Measurements from ENCODE around the gene C18orf63. TPM values are rescaled to one million over a fixed set of nuclear protein-coding genes. Genes with fewer than 3 reads are reported as not detected.

C18orf63 gene
- total RNA-seq, 1 donor from 2014 or later: not detected

DNA sequence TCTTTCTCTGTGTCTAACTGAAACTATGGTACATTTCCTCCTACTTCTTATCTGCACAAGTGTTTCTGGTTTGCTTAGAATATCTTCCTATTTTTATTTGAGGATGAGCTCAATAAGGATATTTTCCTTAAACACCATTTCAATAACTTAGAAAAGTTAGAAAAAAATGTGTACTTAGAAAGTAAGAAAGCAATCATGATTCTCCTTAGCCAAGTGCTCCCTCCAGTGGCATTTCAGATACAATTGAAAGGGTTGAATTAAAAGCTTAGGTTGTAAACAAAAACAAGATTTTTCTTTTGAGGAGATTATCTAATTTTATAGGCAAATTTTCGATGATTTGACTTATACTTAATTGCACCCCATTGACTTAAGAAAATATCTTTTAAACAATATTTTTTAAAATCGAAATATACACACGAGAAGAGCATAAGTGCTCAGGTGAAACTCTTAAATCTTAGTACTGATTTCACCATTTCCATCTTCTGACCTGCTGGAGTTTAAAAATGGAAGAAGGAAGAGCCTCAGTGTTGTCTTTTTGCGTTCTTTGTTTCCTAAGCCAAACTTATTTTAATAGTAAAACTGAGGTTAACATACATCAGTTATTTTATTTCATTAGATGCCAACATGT lies 26.9 kb downstream of the C18orf63 start:
- Histone ChIP-seq H3K36me3 (ENCODE audit: control insufficient read depth, insufficient read depth, low read length) (no peaks in the 10 kb centered on the region), H3K4me3 (ENCODE audit: low read depth, low read length) (no peak overlapping the region), H3K27me3 (ENCODE audit: control insufficient read depth, insufficient read depth, low read length) (no peaks in the 10 kb centered on the region)
- DNase-seq (ENCODE audit: low read depth) (peak; percentile 74), FAIRE-seq (no peak)
- TF ChIP-seq, protein P1, sequence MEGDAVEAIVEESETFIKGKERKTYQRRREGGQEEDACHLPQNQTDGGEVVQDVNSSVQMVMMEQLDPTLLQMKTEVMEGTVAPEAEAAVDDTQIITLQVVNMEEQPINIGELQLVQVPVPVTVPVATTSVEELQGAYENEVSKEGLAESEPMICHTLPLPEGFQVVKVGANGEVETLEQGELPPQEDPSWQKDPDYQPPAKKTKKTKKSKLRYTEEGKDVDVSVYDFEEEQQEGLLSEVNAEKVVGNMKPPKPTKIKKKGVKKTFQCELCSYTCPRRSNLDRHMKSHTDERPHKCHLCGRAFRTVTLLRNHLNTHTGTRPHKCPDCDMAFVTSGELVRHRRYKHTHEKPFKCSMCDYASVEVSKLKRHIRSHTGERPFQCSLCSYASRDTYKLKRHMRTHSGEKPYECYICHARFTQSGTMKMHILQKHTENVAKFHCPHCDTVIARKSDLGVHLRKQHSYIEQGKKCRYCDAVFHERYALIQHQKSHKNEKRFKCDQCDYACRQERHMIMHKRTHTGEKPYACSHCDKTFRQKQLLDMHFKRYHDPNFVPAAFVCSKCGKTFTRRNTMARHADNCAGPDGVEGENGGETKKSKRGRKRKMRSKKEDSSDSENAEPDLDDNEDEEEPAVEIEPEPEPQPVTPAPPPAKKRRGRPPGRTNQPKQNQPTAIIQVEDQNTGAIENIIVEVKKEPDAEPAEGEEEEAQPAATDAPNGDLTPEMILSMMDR (IDR thresholded peaks at IDR 0.05; ENCODE audit: insufficient read depth, low read length, severe bottlenecking): peak; percentile 28

DNA sequence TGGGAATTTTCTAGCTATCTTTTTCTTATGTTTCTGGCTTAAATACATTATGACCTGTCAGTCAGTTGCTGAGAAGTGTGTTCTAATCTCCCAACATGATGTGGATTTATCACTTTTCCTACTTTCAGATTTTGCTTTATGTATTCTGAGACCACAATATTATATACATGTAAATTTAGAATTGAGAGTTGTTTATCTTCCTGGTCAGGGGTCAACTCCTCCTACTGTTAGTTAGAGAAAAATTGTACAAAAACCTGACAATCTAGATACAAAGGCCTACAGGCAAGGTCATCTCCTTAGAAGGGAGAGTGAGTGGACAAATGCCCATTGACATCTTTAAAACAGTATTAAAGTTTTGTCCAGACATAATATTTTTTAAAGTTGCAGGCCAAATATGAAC lies 30.6 kb downstream of the C18orf63 start:
- TF ChIP-seq, protein P1 (IDR thresholded peaks at IDR 0.05; ENCODE audit: insufficient read depth, low read length, severe bottlenecking): no peak
- Histone ChIP-seq H3K36me3 (ENCODE audit: control insufficient read depth, insufficient read depth, low read length) (no peaks in the 10 kb centered on the region), H3K27me3 (ENCODE audit: control insufficient read depth, insufficient read depth, low read length) (no peaks in the 10 kb centered on the region), H3K4me3 (ENCODE audit: low read depth, low read length) (no peak overlapping the region)
- DNase-seq (ENCODE audit: low read depth) (no peak), FAIRE-seq (no peak)

DNA sequence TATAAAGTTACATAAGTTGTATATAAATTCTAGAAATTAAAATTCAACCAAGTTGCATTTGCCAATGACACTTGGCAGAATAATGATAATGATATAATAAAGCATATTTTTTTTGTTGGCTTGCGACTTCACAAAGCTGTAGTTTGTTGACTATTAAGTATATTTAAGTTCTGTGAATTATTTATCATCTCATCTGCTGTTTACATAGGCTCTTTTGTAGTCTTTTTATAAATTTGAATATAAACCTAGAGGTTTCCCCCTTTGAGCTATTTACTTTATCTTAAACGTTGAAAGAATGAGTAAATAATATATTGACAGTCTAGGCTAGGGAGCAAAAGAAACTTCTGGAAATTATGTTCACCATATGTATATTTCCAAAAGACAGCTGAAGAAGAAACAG lies 32.9 kb downstream of the C18orf63 start:
- TF ChIP-seq, protein P1 (IDR thresholded peaks at IDR 0.05; ENCODE audit: insufficient read depth, low read length, severe bottlenecking): no peak
- Histone ChIP-seq H3K4me3 (ENCODE audit: low read depth, low read length) (no peak overlapping the region), H3K27me3 (ENCODE audit: control insufficient read depth, insufficient read depth, low read length) (no peaks in the 10 kb centered on the region), H3K36me3 (ENCODE audit: control insufficient read depth, insufficient read depth, low read length) (no peaks in the 10 kb centered on the region)
- DNase-seq (ENCODE audit: low read depth) (no peak), FAIRE-seq (no peak)

DNA sequence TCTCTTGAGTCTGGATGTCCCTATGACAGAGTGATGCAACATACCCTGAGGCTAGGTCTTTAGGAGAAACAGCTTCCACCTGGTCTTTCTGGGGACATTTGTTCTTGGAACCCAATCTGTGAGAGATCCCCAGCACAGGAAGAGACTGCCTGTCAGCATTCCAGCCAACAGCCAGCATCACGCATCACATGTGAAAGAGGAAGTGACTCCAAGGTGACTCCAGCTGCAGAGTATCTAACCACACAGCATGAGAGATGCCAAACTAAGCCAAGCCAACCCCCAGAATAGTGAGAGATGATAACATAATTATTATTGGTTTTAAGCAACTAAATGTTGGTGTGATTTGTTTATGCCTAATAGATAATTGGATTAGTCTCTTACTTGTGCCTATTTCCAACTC lies 35.7 kb downstream of the C18orf63 start:
- H3K27me3 ChIP-seq (ENCODE audit: control insufficient read depth, insufficient read depth, low read length): peaks cover 2% of the 10 kb centered on the region
- DNase-seq (ENCODE audit: low read depth) (peak; percentile 70), FAIRE-seq (no peak)
- TF ChIP-seq, protein P1 (IDR thresholded peaks at IDR 0.05; ENCODE audit: insufficient read depth, low read length, severe bottlenecking): no peak
- no peaks in the 10 kb centered on the region for H3K36me3 ChIP-seq (ENCODE audit: control insufficient read depth, insufficient read depth, low read length)
- no peak overlapping the region for H3K4me3 ChIP-seq (ENCODE audit: low read depth, low read length)

DNA sequence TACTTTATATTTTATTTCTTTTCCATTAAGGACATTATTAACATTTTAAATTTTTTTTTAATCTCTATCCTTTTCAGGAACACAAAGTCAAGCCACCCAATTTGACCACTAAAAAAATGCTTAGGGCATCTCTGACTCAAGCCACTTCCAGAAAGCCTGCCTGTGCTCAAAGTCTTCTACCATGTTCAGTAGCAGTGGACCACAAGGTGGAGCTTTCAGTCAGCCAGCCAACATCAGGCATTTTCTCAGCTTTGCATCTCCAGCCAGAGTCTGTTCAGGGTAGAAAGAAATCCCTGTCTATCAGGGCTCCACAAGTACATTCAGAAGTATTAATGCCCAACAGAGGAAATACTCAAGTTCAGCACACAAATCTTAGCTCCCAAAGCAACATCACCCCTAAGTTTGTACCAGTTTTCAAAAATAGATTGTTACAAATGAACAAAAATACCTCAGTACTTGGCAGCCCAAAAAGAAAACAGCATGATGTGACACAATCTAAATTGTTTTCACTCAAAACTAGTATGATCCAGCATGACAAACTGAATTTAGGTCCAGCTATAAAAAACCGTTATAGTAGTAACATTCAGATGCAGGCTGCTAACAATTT lies 37.6 kb downstream of the C18orf63 start:
- FAIRE-seq: no peak
- TF ChIP-seq, protein P1 (IDR thresholded peaks at IDR 0.05; ENCODE audit: insufficient read depth, low read length, severe bottlenecking): peak; percentile 75
- Histone ChIP-seq H3K4me3 (ENCODE audit: low read depth, low read length) (no peak overlapping the region), H3K27me3 (ENCODE audit: control insufficient read depth, insufficient read depth, low read length) (peaks cover 2% of the 10 kb centered on the region), H3K36me3 (ENCODE audit: control insufficient read depth, insufficient read depth, low read length) (no peaks in the 10 kb centered on the region)
- DNase-seq (ENCODE audit: low read depth): peak; percentile 70
